ENCODE measurements around the gene APBA2. TPM values are rescaled to one million over a fixed set of nuclear protein-coding genes. Genes with fewer than 3 reads are reported as not detected.
A peak's percentile ranks its signal among the peaks of the same experiment; 100 is the strongest.
"Not testable (repeated sequence)": the region's sequence is repeated elsewhere in the genome, so short reads cannot be mapped to it uniquely, and the experiment has no call there.

The APBA2 gene
- total RNA-seq, 1 donor from 2014 or later = 35.8 TPM

DNA sequence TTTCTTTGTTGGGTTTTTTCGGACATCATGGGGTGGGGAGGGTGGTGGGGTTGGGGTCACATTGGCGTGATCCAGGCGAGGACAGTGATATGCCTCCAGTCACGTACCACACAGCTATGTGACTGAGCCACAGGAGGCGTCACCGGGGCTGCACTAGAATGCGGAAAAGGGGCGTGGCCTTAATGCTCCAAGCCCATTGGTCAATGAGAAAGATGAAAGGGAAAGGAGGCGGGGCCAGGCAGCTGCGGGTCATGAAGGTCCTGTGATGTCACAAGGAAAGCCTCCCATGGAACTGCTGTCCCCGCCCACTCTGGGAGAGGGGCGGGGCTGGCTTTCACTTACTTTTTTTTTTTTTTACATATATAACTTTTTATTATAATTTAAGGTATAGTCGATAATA lies 37.3 kb upstream of the APBA2 start, which contains the start of gene GOLGA6L7:
Gene GOLGA6L7, minus strand, starts transcription at position 124 of the 400 bp plus-strand sequence. Its CDS starts 95 bp downstream, at position 29.
- H2AFZ ChIP-seq (replicated peaks); H3K27ac ChIP-seq; H3K79me2 ChIP-seq (ENCODE audit: low read depth); H3K4me1 ChIP-seq; H3K27ac Mint-ChIP-seq; H3K9me3 ChIP-seq (ENCODE audit: low read depth); H3K4me3 ChIP-seq; H3K9ac ChIP-seq; H3K4me2 ChIP-seq; DNase-seq (ENCODE audit: low spot score); H3K36me3 Mint-ChIP-seq; H3K4me3 Mint-ChIP-seq; H3K36me3 ChIP-seq; H3K4me1 Mint-ChIP-seq; H4K20me1 ChIP-seq (ENCODE audit: low read depth); H3F3A ChIP-seq (ENCODE audit: low read depth); H3K27me3 ChIP-seq: not testable (repeated sequence)
- Mint-ChIP-seq H3K9me3 (peaks cover 14% of the 10 kb centered on the region), H3K27me3 (ENCODE audit: insufficient read depth, low read depth) (peaks cover 15% of the 10 kb centered on the region)

DNA sequence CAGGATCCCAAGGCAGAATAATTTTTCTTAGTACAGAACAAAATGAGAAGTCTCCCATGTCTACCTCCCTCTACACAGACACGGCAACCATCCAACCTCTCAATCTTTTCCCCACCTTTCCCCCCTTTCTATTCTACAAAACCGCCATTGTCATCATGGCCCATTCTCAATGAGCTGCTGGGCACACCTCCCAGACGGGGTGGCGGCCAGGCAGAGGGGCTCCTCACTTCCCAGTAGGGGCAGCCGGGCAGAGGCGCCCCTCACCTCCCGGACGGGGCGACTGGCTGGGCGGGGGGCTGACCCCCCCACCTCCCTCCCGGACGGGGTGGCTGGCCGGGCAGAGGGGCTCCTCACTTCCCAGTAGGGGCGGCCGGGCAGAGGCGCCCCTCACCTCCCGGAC lies 36.5 kb upstream of the APBA2 start:
- H3F3A ChIP-seq (ENCODE audit: low read depth); H3K79me2 ChIP-seq (ENCODE audit: low read depth); H3K4me3 Mint-ChIP-seq; H3K4me3 ChIP-seq; DNase-seq (ENCODE audit: low spot score); H4K20me1 ChIP-seq (ENCODE audit: low read depth); H3K36me3 Mint-ChIP-seq; H2AFZ ChIP-seq (replicated peaks); H3K27ac ChIP-seq; H3K4me1 Mint-ChIP-seq; H3K9me3 ChIP-seq (ENCODE audit: low read depth); H3K27me3 ChIP-seq; H3K27ac Mint-ChIP-seq; H3K9ac ChIP-seq; H3K4me1 ChIP-seq; H3K4me2 ChIP-seq; H3K36me3 ChIP-seq: not testable (repeated sequence)
- Mint-ChIP-seq H3K27me3 (ENCODE audit: insufficient read depth, low read depth) (peaks cover 13% of the 10 kb centered on the region), H3K9me3 (peaks cover 14% of the 10 kb centered on the region)

- H3K4me3 Mint-ChIP-seq; H3K36me3 ChIP-seq; DNase-seq (ENCODE audit: low spot score); H3K27ac ChIP-seq; H3K79me2 ChIP-seq (ENCODE audit: low read depth); H2AFZ ChIP-seq (replicated peaks); H3K9me3 ChIP-seq (ENCODE audit: low read depth); H3K4me3 ChIP-seq; H3K27ac Mint-ChIP-seq; H4K20me1 ChIP-seq (ENCODE audit: low read depth); H3K9ac ChIP-seq; H3F3A ChIP-seq (ENCODE audit: low read depth); H3K4me2 ChIP-seq; H3K36me3 Mint-ChIP-seq; H3K27me3 ChIP-seq; H3K4me1 ChIP-seq; H3K4me1 Mint-ChIP-seq: not testable (repeated sequence)
- Mint-ChIP-seq H3K27me3 (ENCODE audit: insufficient read depth, low read depth) (peaks cover 13% of the 10 kb centered on the region), H3K9me3 (peaks cover 14% of the 10 kb centered on the region)
These were observed 36.0 kb upstream of the APBA2 start for GRCh38 chr15:28849766-28850165.

DNA sequence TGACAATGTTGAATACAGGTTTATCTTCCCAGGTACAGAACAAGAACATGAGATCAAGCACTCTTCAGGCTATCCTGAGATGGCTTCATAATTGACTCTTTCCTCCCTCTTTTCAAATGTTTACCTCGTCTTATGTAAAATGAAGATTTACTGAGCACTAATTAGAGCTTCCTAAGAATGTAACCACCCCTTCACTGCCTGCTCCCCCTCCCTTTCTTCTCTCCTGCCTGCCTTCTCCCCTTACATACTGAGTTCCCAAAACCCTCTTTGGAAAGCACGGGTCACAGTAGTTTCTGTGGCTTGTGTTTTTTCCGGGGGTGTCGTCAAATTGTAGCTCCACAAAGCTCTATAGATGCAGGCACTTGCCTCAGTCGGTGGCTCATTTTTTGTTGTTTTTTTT lies 32.1 kb upstream of the APBA2 start:
- H2AFZ ChIP-seq (replicated peaks) = peak overlapping the region; percentile 40
- H3K27ac Mint-ChIP-seq = peak overlapping the region; percentile 93
- not testable (repeated sequence) for H3K9ac ChIP-seq; H3K9me3 Mint-ChIP-seq; H3F3A ChIP-seq (ENCODE audit: low read depth); H3K36me3 Mint-ChIP-seq; H3K36me3 ChIP-seq; DNase-seq (ENCODE audit: low spot score); H3K4me1 Mint-ChIP-seq; H3K27me3 ChIP-seq; H3K4me3 Mint-ChIP-seq; H3K9me3 ChIP-seq (ENCODE audit: low read depth); H3K4me1 ChIP-seq; H3K79me2 ChIP-seq (ENCODE audit: low read depth); H3K27ac ChIP-seq; H4K20me1 ChIP-seq (ENCODE audit: low read depth); H3K4me3 ChIP-seq
- peaks cover 12% of the 10 kb centered on the region for H3K27me3 Mint-ChIP-seq (ENCODE audit: insufficient read depth, low read depth)
- peak overlapping the region; percentile 8 for H3K4me2 ChIP-seq

- H3K4me1 ChIP-seq; H3K27ac Mint-ChIP-seq; H3K4me1 Mint-ChIP-seq; H3K36me3 Mint-ChIP-seq; H3K4me3 ChIP-seq; H3K27ac ChIP-seq; H3K79me2 ChIP-seq (ENCODE audit: low read depth); H3K27me3 Mint-ChIP-seq (ENCODE audit: insufficient read depth, low read depth); H3K27me3 ChIP-seq; H3F3A ChIP-seq (ENCODE audit: low read depth); H3K9me3 Mint-ChIP-seq; DNase-seq (ENCODE audit: low spot score); H3K36me3 ChIP-seq; H3K9me3 ChIP-seq (ENCODE audit: low read depth); H4K20me1 ChIP-seq (ENCODE audit: low read depth); H3K4me2 ChIP-seq; H2AFZ ChIP-seq (replicated peaks); H3K4me3 Mint-ChIP-seq; H3K9ac ChIP-seq: not testable (repeated sequence)
These were observed 31.2 kb upstream of the APBA2 start for GRCh38 chr15:28854578-28854977.

DNA sequence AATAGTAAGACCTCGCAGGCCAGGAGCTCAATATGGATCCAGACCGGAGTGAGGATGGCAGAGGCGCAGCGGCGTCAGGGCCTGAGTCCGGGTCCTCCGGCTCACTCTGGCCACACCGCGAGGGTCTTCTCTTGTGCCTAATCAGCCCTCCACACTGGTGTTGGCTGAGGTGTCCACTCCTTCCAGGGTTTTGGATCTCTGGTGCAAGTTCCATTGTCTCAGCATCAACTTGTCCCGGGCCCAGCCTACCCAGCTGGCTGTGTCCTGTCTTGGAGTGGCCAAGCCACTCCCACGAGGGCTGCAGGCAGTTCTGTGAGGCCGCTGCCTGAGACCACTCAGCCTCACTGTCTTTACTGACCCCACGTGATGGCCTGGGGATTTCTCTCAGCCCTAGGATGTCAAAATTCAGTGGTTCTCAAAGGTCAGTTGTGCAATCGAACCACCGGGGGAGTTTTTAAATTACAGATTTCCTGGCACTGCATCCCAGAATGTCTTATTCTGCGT lies 24.7 kb upstream of the APBA2 start:
- no peaks in the 10 kb centered on the region for H3K36me3 Mint-ChIP-seq
- H3K79me2 ChIP-seq (ENCODE audit: low read depth) = no peaks in the 10 kb centered on the region
- no peaks in the 10 kb centered on the region for H3K9me3 ChIP-seq (ENCODE audit: low read depth)
- H4K20me1 ChIP-seq (ENCODE audit: low read depth) = no peaks in the 10 kb centered on the region
- H3K4me3 Mint-ChIP-seq = no peak overlapping the region
- no peak overlapping the region for H3K27ac Mint-ChIP-seq
- H3K9ac ChIP-seq = no peak overlapping the region
- no peak for DNase-seq (ENCODE audit: low spot score)
- no peaks in the 10 kb centered on the region for H3F3A ChIP-seq (ENCODE audit: low read depth)
- H3K4me3 ChIP-seq = no peak overlapping the region
- H3K4me1 Mint-ChIP-seq = peaks cover 11% of the 10 kb centered on the region
- H3K4me1 ChIP-seq = no peaks in the 10 kb centered on the region
- no peak for TF ChIP-seq EZH2 (IDR thresholded peaks at IDR 0.05)
- TF ChIP-seq, protein P1, sequence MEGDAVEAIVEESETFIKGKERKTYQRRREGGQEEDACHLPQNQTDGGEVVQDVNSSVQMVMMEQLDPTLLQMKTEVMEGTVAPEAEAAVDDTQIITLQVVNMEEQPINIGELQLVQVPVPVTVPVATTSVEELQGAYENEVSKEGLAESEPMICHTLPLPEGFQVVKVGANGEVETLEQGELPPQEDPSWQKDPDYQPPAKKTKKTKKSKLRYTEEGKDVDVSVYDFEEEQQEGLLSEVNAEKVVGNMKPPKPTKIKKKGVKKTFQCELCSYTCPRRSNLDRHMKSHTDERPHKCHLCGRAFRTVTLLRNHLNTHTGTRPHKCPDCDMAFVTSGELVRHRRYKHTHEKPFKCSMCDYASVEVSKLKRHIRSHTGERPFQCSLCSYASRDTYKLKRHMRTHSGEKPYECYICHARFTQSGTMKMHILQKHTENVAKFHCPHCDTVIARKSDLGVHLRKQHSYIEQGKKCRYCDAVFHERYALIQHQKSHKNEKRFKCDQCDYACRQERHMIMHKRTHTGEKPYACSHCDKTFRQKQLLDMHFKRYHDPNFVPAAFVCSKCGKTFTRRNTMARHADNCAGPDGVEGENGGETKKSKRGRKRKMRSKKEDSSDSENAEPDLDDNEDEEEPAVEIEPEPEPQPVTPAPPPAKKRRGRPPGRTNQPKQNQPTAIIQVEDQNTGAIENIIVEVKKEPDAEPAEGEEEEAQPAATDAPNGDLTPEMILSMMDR (IDR thresholded peaks at IDR 0.05) = no peak
- no peak for TF ChIP-seq EZH2phosphoT487 (IDR thresholded peaks at IDR 0.05)
- no peaks in the 10 kb centered on the region for H3K27me3 ChIP-seq
- H2AFZ ChIP-seq (replicated peaks) = no peak overlapping the region
- H3K27me3 Mint-ChIP-seq (ENCODE audit: insufficient read depth, low read depth) = peaks cover 4% of the 10 kb centered on the region
- H3K9me3 Mint-ChIP-seq = no peaks in the 10 kb centered on the region
- no peak overlapping the region for H3K27ac ChIP-seq
- no peak overlapping the region for H3K4me2 ChIP-seq
- H3K36me3 ChIP-seq = no peaks in the 10 kb centered on the region

DNA sequence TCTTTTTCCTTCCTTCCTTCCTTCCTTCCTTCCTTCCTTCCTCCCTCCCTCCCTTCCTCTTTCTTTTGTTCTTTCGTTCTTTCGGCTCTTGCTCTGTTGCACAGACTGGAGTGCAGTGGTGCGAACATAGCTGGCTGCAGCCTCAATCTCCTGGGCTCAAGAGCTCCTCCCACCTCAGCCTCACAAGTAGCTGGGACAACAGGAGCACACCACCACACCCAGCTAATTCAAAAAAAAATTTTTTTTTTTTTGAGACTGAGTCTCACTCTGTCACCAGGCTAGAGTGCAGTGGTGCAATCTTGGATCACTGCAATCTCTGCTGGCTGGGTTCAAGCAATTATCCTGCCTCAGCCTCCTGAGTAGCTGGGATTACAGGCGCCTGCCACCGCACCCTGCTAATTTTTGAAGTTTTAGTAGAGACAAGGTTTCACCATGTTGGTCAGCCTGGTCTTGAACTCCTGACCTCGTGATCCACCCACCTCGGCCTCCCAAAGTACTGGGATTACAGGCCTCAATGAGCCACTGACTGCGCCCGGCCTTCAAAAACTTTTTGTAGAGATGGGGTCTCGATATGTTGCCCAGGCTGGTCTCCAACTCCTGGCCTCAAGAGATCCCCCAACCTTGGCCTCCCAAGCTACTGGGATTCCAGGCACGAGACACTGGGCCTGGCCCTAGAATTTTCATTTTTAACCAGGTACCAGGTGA lies 24.0 kb upstream of the APBA2 start:
- peaks cover 11% of the 10 kb centered on the region for H3K4me1 Mint-ChIP-seq

More for the DNA sequence above, 24.0 kb upstream of the APBA2 start:
- H3K4me1 ChIP-seq; H3K27me3 ChIP-seq; H3K9ac ChIP-seq; H3K9me3 Mint-ChIP-seq; H3K36me3 ChIP-seq; H3F3A ChIP-seq (ENCODE audit: low read depth); H2AFZ ChIP-seq (replicated peaks); H4K20me1 ChIP-seq (ENCODE audit: low read depth); H3K4me3 ChIP-seq; H3K4me3 Mint-ChIP-seq; H3K9me3 ChIP-seq (ENCODE audit: low read depth); H3K27ac ChIP-seq; H3K27ac Mint-ChIP-seq; H3K27me3 Mint-ChIP-seq (ENCODE audit: insufficient read depth, low read depth); DNase-seq (ENCODE audit: low spot score); H3K36me3 Mint-ChIP-seq; H3K79me2 ChIP-seq (ENCODE audit: low read depth); H3K4me2 ChIP-seq: not testable (repeated sequence)
